ENCODE measurements around the gene DKC1. TPM values are rescaled to one million over a fixed set of nuclear protein-coding genes. Genes with fewer than 3 reads are reported as not detected.

Gene DKC1
- total and polyA plus RNA-seq, 2 donors (not counting 3 experiments of a cell fraction or from before 2014, with no cell fraction given), result 28.6 to 69.1 TPM

DNA sequence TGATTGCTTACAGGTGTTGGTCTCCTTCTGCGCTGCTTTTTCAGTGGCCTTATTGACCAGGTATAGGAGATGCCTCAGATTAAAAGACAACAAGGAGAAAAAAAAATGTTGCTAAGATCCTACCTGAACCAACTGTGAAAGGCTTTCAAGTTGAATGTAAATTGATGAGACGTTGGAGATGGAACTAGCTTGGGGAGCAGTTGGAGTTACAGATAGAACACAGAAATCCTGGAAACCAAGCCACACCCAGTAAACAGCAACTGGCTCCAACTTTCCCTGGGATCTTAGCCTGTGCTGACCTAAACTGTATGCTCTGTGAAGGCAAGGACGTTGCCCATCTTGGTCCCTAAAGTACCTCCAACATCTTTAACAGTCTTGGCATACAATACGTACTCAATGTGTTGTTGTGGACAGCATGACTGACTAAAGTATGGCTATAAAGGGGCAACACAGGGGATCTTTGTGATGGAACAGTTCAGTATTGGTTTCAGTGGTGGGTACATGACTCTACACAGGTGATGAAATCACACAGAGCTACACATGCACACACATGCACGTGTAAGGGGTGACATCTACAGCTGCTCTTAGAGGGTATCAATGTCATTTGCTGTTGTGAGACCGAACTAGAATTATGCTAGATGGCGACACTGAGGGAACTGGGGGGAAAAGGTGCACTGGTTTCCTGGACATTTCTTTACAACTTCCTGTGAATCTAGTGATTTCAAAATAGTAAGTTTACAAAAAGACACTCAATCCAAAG lies 34.1 kb upstream of the DKC1 start:
- Histone ChIP-seq H3K27ac (ENCODE audit: insufficient read depth, low read depth, low read length) (peak overlapping the region; percentile 95), H3K36me3 (ENCODE audit: control insufficient read depth in 2 of 2, extremely low read depth in 1 of 2, insufficient read depth in 2 of 2, low read length in 2 of 2) (no peaks in the 10 kb centered on the region), H3K4me3 (replicated peaks in 1 of 3; ENCODE audit: insufficient read depth in 1 of 3, low read depth in 1 of 3, low read length in 3 of 3) (no peak overlapping the region), H3K4me2 (ENCODE audit: insufficient read depth, low read length) (peak overlapping the region; percentile 40), H4K20me1 (replicated peaks; ENCODE audit: control insufficient read depth, extremely low read depth, insufficient read depth, low read length) (no peaks in the 10 kb centered on the region), H3K9me3 (replicated peaks; ENCODE audit: control insufficient read depth, insufficient read depth, low read length) (no peaks in the 10 kb centered on the region), H3K4me1 (ENCODE audit: control insufficient read depth, extremely low read depth, insufficient read depth, low read length) (peaks cover 80% of the 10 kb centered on the region), H2AFZ (ENCODE audit: low read depth, low read length) (no peak overlapping the region), H3K79me2 (ENCODE audit: control insufficient read depth, insufficient read depth, low read length) (no peaks in the 10 kb centered on the region), H3K9me1 (replicated peaks; ENCODE audit: control insufficient read depth, extremely low read depth, insufficient read depth, low read length) (no peaks in the 10 kb centered on the region), H3K9ac (replicated peaks; ENCODE audit: extremely low read depth, insufficient read depth, low read length) (peak overlapping the region; percentile 14), H3K27me3 (ENCODE audit: control insufficient read depth in 2 of 2, insufficient read depth in 2 of 2, low read length in 2 of 2) (no peaks in the 10 kb centered on the region)
- DNase-seq (ENCODE audit: low read depth, low spot score) (no peak), FAIRE-seq (no peak)
- ChIA-PET POLR2A (no interaction called here), CTCF (interaction anchor here (1.3 to 1.4 kb wide), 2 partner anchors 9 kb away, joined by 4 to 7 read pairs; no protein-coding TSS in a partner anchor)
- dilution Hi-C loops (cut with MboI; ENCODE audit: extremely low pct_ligation_motif_present, low sequenced_read_pairs) (no loop called here), intact Hi-C loops (cut with micrococcal nuclease) (loop anchor here (1.0 kb wide), 1 partner anchor 9 kb away; no protein-coding TSS in a partner anchor)
- no peak for TF ChIP-seq POLR2AphosphoS5 (IDR thresholded peaks at IDR 0.05; ENCODE audit: insufficient read depth, low read depth, low read length)
- BruUV-seq (replicated peaks), result TSS peak; percentile 75

DNA sequence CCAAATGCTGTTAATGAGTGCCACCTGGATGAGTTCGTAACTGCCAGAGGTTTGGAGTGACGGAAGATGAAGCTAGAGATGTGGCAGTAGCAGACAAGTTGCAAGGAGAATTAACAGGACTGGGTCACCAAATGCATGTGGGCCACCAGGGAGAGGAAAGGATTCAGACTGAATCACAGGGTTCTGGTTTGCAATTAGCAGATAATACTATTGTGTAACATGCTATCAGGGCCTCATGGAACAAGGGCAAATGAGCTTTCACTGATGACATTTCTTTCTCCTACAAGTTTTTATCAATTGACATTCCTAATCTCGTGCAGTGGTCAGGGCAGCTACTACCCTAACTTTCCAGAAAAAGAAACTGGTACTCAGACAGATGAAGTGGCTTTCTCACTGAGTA lies 33.2 kb upstream of the DKC1 start:
- peak overlapping the region; percentile 74 for H3K27ac ChIP-seq (ENCODE audit: insufficient read depth, low read depth, low read length)
- H3K9me1 ChIP-seq (replicated peaks; ENCODE audit: control insufficient read depth, extremely low read depth, insufficient read depth, low read length), result no peaks in the 10 kb centered on the region
- ChIA-PET POLR2A (no interaction called here), CTCF (interaction anchor here (1.0 to 4.7 kb wide), 5 partner anchors 9 to 19 kb away, joined by 3 to 26 read pairs (median 4); no protein-coding TSS in a partner anchor)
- H3K9ac ChIP-seq (replicated peaks; ENCODE audit: extremely low read depth, insufficient read depth, low read length), result peak overlapping the region; percentile 39
- no peaks in the 10 kb centered on the region for H3K79me2 ChIP-seq (ENCODE audit: control insufficient read depth, insufficient read depth, low read length)
- H3K4me2 ChIP-seq (ENCODE audit: insufficient read depth, low read length), result peak overlapping the region; percentile 48
- H3K9me3 ChIP-seq (replicated peaks; ENCODE audit: control insufficient read depth, insufficient read depth, low read length), result no peaks in the 10 kb centered on the region
- no peaks in the 10 kb centered on the region for H3K36me3 ChIP-seq (ENCODE audit: control insufficient read depth in 2 of 2, extremely low read depth in 1 of 2, insufficient read depth in 2 of 2, low read length in 2 of 2)
- peaks cover 88% of the 10 kb centered on the region for H3K4me1 ChIP-seq (ENCODE audit: control insufficient read depth, extremely low read depth, insufficient read depth, low read length)
- no TSS peak for BruUV-seq (replicated peaks)
- H2AFZ ChIP-seq (ENCODE audit: low read depth, low read length), result no peak overlapping the region
- no peaks in the 10 kb centered on the region for H3K27me3 ChIP-seq (ENCODE audit: control insufficient read depth in 2 of 2, insufficient read depth in 2 of 2, low read length in 2 of 2)
- H3K4me3 ChIP-seq (replicated peaks in 1 of 3; ENCODE audit: insufficient read depth in 1 of 3, low read depth in 1 of 3, low read length in 3 of 3), result no peak overlapping the region
- FAIRE-seq (no peak), DNase-seq (ENCODE audit: low read depth, low spot score) (no peak)
- no peaks in the 10 kb centered on the region for H4K20me1 ChIP-seq (replicated peaks; ENCODE audit: control insufficient read depth, extremely low read depth, insufficient read depth, low read length)
- TF ChIP-seq POLR2AphosphoS5 (IDR thresholded peaks at IDR 0.05; ENCODE audit: insufficient read depth, low read depth, low read length), result no peak
- intact Hi-C loops (cut with micrococcal nuclease), result no loop called here
- dilution Hi-C loops (cut with MboI; ENCODE audit: extremely low pct_ligation_motif_present, low sequenced_read_pairs), result no loop called here

All from endothelial cell of umbilical vein (primary cell).